Stimulated activated CD8-positive, alpha-beta memory T cell treated with anti-CD3 and anti-CD28 coated beads, Interleukin-4, amount 100 ng/mL, for 48 hours (primary cell): Measurements from ENCODE around the gene PPP1R1C.
A peak's percentile ranks its signal among the peaks of the same experiment; 100 is the strongest.
"Not testable (repeated sequence)": the region's sequence is repeated elsewhere in the genome, so short reads cannot be mapped to it uniquely, and the experiment has no call there.

Source experiments
- DNase-seq: peaks from one replicate; pipeline ENCODE4 v3.0.0-alpha.2; 2020

PPP1R1C gene

GRCh38 chr2:181985632-181986205 is at the start of gene PPP1R1C:
Gene PPP1R1C (plus strand): TSS chr2:181985853. CDS start chr2:181986111, 258 bp downstream.
- no peak for DNase-seq

- no peak for DNase-seq
Observed at GRCh38 chr2:181937473-181937872, 48.2 kb upstream of the PPP1R1C start.

GRCh38 chr2:181943411-181944124 is 42.1 kb upstream of the PPP1R1C start:
- no peak for DNase-seq

- no peak for DNase-seq
Observed at GRCh38 chr2:181944164-181944913, 41.3 kb upstream of the PPP1R1C start.

GRCh38 chr2:181944914-181945291 is 40.8 kb upstream of the PPP1R1C start:
- DNase-seq: no peak

- DNase-seq: no peak
Observed at GRCh38 chr2:181946444-181947127, 39.1 kb upstream of the PPP1R1C start.

GRCh38 chr2:181947273-181947672 is 38.4 kb upstream of the PPP1R1C start:
- DNase-seq: no peak

- DNase-seq: no peak
Observed at GRCh38 chr2:181948227-181948626, 37.4 kb upstream of the PPP1R1C start.

- no peak for DNase-seq
Observed at GRCh38 chr2:181949047-181949446, 36.6 kb upstream of the PPP1R1C start.

- no peak for DNase-seq
Observed at GRCh38 chr2:181952404-181953226, 33.0 kb upstream of the PPP1R1C start.

- peak; percentile 81 for DNase-seq
Observed at GRCh38 chr2:181953881-181954537, 31.6 kb upstream of the PPP1R1C start.

- DNase-seq: no peak
Observed at GRCh38 chr2:181954538-181954883, 31.1 kb upstream of the PPP1R1C start.

- no peak for DNase-seq
Observed at GRCh38 chr2:181955010-181955409, 30.6 kb upstream of the PPP1R1C start.

GRCh38 chr2:181955866-181956265 is 29.8 kb upstream of the PPP1R1C start:
- not testable (repeated sequence) for DNase-seq

- no peak for DNase-seq
Observed at GRCh38 chr2:181957668-181958067, 28.0 kb upstream of the PPP1R1C start.

GRCh38 chr2:181958726-181959125 is 26.9 kb upstream of the PPP1R1C start:
- DNase-seq: no peak

GRCh38 chr2:181959508-181959907 is 26.1 kb upstream of the PPP1R1C start:
- no peak for DNase-seq

- DNase-seq: not testable (repeated sequence)
Observed at GRCh38 chr2:181961167-181961566, 24.5 kb upstream of the PPP1R1C start.

GRCh38 chr2:181962142-181962541 is 23.5 kb upstream of the PPP1R1C start:
- no peak for DNase-seq

- DNase-seq: no peak
Observed at GRCh38 chr2:181970160-181970794, 15.4 kb upstream of the PPP1R1C start.

- no peak for DNase-seq
Observed at GRCh38 chr2:181971032-181971431, 14.6 kb upstream of the PPP1R1C start.
